Muscle of leg (tissue), 11 donors: Measurements from ENCODE around the gene MMP15. TPM values are rescaled to one million over a fixed set of nuclear protein-coding genes. Genes with fewer than 3 reads are reported as not detected.
"Not testable (repeated sequence)": the region's sequence is repeated elsewhere in the genome, so short reads cannot be mapped to it uniquely, and the experiment has no call there.

ENCODE experiments used
- DNase-seq: peaks from one replicate; pipeline ENCODE4 v3.0.0; 2013
- H3K27ac ChIP-seq: one replicate; pipeline ENCODE4 v1.5.1; 2013; ENCODE audit warnings: mild to moderate bottlenecking, low read length, control low read depth
- H3K27me3 ChIP-seq: one replicate; pipeline ENCODE4 v1.6.1; 2013; ENCODE audit warnings: low read length; ENCODE audit not compliant: control insufficient read depth, insufficient read depth
- H3K36me3 ChIP-seq: one replicate; pipeline ENCODE4 v1.6.1; 2013; ENCODE audit warnings: low read length; ENCODE audit not compliant: control insufficient read depth, insufficient read depth
- H3K4me1 ChIP-seq: one replicate; pipeline ENCODE4 v1.6.1; 2013; ENCODE audit warnings: low read length; ENCODE audit not compliant: control insufficient read depth, insufficient read depth
- H3K4me3 ChIP-seq: one replicate; pipeline ENCODE4 v1.5.1; 2013; ENCODE audit warnings: low read length, control low read depth
- H3K9me3 ChIP-seq: replicated peaks from 2 replicates; pipeline ENCODE4 v1.6.1; 2013; ENCODE audit warnings: low read depth, low read length; ENCODE audit not compliant: control insufficient read depth
- WGBS: methylation state at CpG from one replicate; pipeline ENCODE4 v1.1.5; 2013; ENCODE audit warnings: missing lambda C conversion rate; ENCODE audit not compliant: insufficient coverage; 5-methylcytosine and 5-hydroxymethylcytosine counted together
- polyA plus RNA-seq, 8 donors: library from polyadenylated mRNA; unstranded; fragments of 120-200 nt; gene quantifications; one replicate each; pipeline versions ENCODE4 v1.2.1 to v1.2.3, GENCODE V29; 2013; ENCODE audit warnings: inconsistent platforms in 1 of 8, low replicate concordance in 1 of 8; ENCODE audit not compliant: insufficient read length in 8 of 8, insufficient read depth in 1 of 8
- total RNA-seq: library from RNA; stranded (reverse); fragments of 120-200 nt; gene quantifications from one replicate; pipeline ENCODE4 v1.2.4, GENCODE V29; 2013

MMP15 gene
- total and polyA plus RNA-seq, 9 donors = 15.0 to 37.1 (median 31.2) TPM

- peak overlapping the region; percentile 76 for H3K4me3 ChIP-seq
- H3K36me3 ChIP-seq = peaks cover 19% of the 10 kb centered on the region
- no peaks in the 10 kb centered on the region for H3K9me3 ChIP-seq
- peaks cover 24% of the 10 kb centered on the region for H3K4me1 ChIP-seq
- 62% methylated on average over 7 of the region's 10 CpGs for WGBS
- DNase-seq = no peak
- H3K27ac ChIP-seq = no peak overlapping the region
- H3K27me3 ChIP-seq = no peaks in the 10 kb centered on the region
These were observed 23.7 kb upstream of the MMP15 start for GRCh38 chr16:58001781-58002415.

- DNase-seq = no peak
- no peaks in the 10 kb centered on the region for H3K9me3 ChIP-seq
- 93% methylated on average over 8 of the region's 9 CpGs for WGBS
- no peak overlapping the region for H3K27ac ChIP-seq
- H3K36me3 ChIP-seq = peaks cover 14% of the 10 kb centered on the region
- no peak overlapping the region for H3K4me3 ChIP-seq
- peaks cover 24% of the 10 kb centered on the region for H3K4me1 ChIP-seq
- H3K27me3 ChIP-seq = no peaks in the 10 kb centered on the region
These were observed 23.1 kb upstream of the MMP15 start for GRCh38 chr16:58002416-58002800.

- no peak overlapping the region for H3K4me3 ChIP-seq
- WGBS = 93% methylated on average over 3 of the region's 5 CpGs
- H3K9me3 ChIP-seq = no peaks in the 10 kb centered on the region
- DNase-seq = no peak
- no peak overlapping the region for H3K27ac ChIP-seq
- H3K36me3 ChIP-seq = peaks cover 9% of the 10 kb centered on the region
- peaks cover 24% of the 10 kb centered on the region for H3K4me1 ChIP-seq
- H3K27me3 ChIP-seq = no peaks in the 10 kb centered on the region
These were observed 22.6 kb upstream of the MMP15 start for GRCh38 chr16:58002936-58003335.

- not testable (repeated sequence) for H3K9me3 ChIP-seq, H3K36me3 ChIP-seq, H3K4me1 ChIP-seq, H3K27me3 ChIP-seq, DNase-seq, H3K4me3 ChIP-seq, H3K27ac ChIP-seq
- 96% methylated on average over 9 of the region's 12 CpGs for WGBS
These were observed 20.8 kb upstream of the MMP15 start for GRCh38 chr16:58004736-58005135.

GRCh38 chr16:58009856-58010416 is 15.6 kb upstream of the MMP15 start:
- Histone ChIP-seq H3K9me3 (no peaks in the 10 kb centered on the region), H3K27ac (no peak overlapping the region), H3K27me3 (no peaks in the 10 kb centered on the region), H3K4me3 (no peak overlapping the region), H3K4me1 (no peaks in the 10 kb centered on the region), H3K36me3 (peaks cover 19% of the 10 kb centered on the region)
- no peak for DNase-seq
- 82% methylated on average over 9 of the region's 11 CpGs for WGBS

GRCh38 chr16:58010886-58011285 is 14.7 kb upstream of the MMP15 start:
- peaks cover 19% of the 10 kb centered on the region for H3K36me3 ChIP-seq
- WGBS = 80% methylated on average over 1 of the region's 3 CpGs
- no peaks in the 10 kb centered on the region for H3K27me3 ChIP-seq

GRCh38 chr16:58011652-58012051 is 13.9 kb upstream of the MMP15 start:
- no peak for DNase-seq
- Histone ChIP-seq H3K36me3 (peaks cover 19% of the 10 kb centered on the region), H3K9me3 (no peaks in the 10 kb centered on the region), H3K27ac (no peak overlapping the region), H3K4me3 (no peak overlapping the region), H3K27me3 (no peaks in the 10 kb centered on the region), H3K4me1 (no peaks in the 10 kb centered on the region)
- 75% methylated on average over 2 of the region's 3 CpGs for WGBS

More at GRCh38 chr16:58010886-58011285, 14.7 kb upstream of the MMP15 start:
- Histone ChIP-seq H3K4me1 (no peaks in the 10 kb centered on the region), H3K27ac (no peak overlapping the region), H3K4me3 (no peak overlapping the region), H3K9me3 (no peaks in the 10 kb centered on the region)
- no peak for DNase-seq

GRCh38 chr16:58012481-58012880 is 13.1 kb upstream of the MMP15 start:
- 28% methylated on average over 3 of the region's 9 CpGs for WGBS
- Histone ChIP-seq H3K27ac (no peak overlapping the region), H3K27me3 (no peaks in the 10 kb centered on the region), H3K9me3 (no peaks in the 10 kb centered on the region), H3K4me3 (no peak overlapping the region), H3K4me1 (no peaks in the 10 kb centered on the region), H3K36me3 (peaks cover 19% of the 10 kb centered on the region)
- no peak for DNase-seq

GRCh38 chr16:58013201-58013956 is 12.2 kb upstream of the MMP15 start:
- H3K36me3 ChIP-seq = peaks cover 19% of the 10 kb centered on the region
- no peaks in the 10 kb centered on the region for H3K9me3 ChIP-seq
- no peak for DNase-seq
- H3K4me1 ChIP-seq = no peaks in the 10 kb centered on the region
- no peak overlapping the region for H3K27ac ChIP-seq
- no peaks in the 10 kb centered on the region for H3K27me3 ChIP-seq
- no peak overlapping the region for H3K4me3 ChIP-seq
- WGBS = 40% methylated on average over 1 of the region's 9 CpGs

GRCh38 chr16:58016840-58017446 is 8.6 kb upstream of the MMP15 start:
- no peak overlapping the region for H3K4me3 ChIP-seq
- H3K27me3 ChIP-seq = no peaks in the 10 kb centered on the region
- 61% methylated on average over 11 of the region's 12 CpGs for WGBS
- H3K36me3 ChIP-seq = peaks cover 10% of the 10 kb centered on the region
- H3K27ac ChIP-seq = no peak overlapping the region
- no peaks in the 10 kb centered on the region for H3K9me3 ChIP-seq
- no peak for DNase-seq
- H3K4me1 ChIP-seq = peaks cover 12% of the 10 kb centered on the region
